ENCODE results near the gene SCARF2.
"Not testable (repeated sequence)": the region's sequence is repeated elsewhere in the genome, so short reads cannot be mapped to it uniquely, and the experiment has no call there.

SCARF2 gene

DNA sequence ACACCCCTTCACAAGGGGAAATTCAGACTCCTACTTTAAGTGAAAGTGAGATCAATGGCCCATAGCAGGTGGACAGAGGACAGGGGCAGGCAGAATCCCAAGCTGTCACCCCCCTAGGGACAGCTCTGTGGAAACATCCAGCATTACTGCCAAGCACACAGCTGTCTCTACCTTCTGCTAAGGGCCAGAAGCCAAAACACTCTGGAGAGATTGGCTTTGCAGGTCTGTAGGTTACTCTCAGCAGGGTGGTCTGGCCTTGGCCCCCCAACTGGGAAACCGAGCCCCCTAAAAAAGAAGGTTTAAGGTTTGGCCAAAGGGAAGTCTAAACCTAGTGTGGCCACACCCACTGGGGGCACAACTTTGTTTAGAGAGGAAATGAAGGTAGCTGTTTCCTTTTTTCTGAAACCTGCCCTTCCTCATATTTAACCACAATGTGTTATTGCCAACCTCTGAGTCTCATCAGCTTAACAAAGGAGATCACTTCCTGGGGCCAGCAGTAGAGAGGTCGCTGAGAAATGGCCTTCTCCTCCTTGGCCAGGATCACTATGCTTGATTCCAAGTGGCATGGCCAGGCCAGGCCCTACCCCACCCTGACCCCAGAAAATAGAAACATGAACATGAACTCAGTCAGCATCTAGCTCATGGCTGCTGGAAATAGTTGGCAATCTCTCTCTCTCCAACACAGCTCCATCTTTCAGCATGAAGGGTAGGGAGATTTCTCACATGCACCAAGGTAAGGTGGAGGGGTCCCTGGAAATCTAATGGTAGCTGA is 25.9 kb upstream of the SCARF2 start:
- FAIRE-seq: no peak

DNA sequence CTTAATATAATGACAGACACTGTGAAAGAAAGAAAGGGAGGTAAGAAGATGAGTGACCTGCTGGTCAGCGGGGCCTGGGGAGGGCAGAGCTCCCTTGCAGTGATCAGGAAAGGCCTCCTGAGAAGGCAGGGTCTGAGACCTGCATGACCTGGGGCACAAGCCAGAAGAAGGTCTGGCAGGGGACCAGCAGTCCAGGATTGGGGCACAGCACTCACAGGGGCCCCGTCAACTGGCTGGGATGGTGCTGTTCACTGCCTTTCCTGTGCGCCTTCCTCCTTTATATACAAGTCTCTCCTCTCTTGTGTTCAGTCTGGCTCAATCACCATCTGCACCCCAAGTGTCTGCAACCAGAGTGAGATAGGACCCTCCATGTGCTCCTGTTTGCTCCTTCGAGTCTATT is 22.2 kb upstream of the SCARF2 start:
- FAIRE-seq: no peak

DNA sequence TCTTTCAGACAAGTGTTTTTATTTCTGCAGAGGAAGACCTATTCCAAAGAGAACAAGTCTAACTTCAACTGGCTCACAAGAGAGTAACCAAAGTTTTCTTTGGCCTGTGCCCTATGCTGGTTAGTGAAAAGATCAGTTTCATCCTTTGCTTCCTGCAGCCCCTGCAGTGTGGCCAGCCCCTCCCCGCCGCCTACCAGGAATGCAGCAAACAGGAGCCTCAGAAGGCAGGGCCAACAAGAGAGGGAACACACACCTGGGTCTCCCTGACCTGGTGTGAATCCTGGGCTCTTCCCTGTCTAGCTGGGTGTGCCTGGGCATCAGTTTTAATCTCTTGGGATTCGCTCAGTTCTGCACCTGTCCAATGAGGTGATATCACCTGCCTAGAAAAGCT is 21.5 kb upstream of the SCARF2 start:
- FAIRE-seq: no peak

DNA sequence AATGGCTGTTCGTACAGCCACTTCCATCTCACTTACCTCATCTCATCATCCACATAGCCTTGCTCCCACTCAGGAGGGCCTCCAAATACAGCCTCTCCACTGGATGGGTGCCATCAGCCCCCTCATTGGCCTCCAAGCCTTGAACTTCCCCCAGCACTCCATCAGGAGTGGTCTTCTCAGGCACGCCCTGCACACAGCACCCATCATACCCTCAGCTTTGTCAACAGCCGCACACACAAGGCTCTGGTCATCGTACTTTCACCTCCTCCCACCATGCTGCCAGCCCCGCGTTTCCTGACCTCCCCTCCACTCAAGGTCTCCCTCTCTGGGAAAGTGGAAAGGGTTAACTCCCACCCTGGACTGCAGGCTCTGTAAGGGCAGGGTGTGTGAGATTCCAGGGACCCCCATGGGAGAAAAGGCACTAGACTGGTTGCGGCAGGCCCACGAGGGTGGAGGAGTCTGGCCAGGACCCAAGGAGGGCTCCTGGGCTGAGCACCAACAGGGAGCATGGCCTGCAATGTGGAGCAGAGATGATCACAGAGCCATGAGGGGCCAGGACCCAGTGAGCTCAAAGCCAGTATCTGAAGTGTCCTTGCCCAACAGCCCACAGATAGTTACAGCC is 21.0 kb upstream of the SCARF2 start:
- no peak for FAIRE-seq

DNA sequence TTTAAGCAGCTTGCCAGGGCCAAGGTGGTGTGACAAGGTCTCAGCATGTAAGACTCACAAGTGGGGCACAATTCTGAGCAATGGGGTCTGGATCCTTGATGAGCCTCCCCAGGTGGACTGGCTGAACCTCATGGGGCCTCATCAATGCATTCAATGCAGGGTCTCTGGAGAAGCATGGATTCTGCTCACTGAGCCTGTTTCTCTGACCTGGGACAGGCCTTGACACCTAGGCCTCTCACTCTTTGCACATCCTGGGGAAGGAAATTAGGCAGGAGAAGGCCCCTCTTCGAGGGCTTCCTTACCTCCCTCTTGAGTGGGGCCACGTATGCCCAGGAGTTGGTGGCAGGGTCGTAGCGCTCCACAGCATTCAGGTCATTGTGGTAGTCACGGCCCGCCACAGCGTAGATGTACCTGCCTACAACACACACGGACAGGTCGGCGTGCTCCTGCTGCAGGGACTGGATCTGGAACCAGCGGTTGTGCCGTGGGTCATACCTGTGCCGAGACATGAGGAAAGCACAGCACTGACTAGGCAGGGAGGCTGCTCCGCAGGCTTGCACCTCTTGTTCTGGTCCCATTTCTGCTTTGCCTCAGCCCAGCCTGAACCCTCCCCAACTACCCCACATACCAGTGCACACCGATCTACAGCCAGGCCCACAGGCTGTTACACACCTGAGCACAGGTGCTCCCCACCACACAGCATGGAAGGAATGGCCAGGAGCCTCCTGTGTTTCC is 20.0 kb upstream of the SCARF2 start:
- no peak for FAIRE-seq

DNA sequence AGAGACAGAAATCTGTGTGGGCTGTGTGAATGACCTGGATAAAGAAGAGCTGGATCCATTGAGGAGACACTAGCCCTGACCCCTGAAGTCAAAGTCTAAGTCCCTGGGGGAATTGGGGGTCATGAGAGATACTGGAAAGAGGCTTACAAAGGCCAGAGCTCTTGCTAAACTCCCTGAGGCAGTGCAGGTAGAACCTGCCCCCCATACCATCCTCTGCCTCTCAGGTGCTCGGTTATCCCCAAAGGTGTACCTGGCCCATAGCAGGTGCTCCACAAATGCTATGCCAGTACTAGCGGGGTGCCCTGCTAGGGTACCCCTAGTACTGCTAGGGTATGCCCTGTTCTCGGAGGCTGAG is 19.1 kb upstream of the SCARF2 start:
- FAIRE-seq: no peak

DNA sequence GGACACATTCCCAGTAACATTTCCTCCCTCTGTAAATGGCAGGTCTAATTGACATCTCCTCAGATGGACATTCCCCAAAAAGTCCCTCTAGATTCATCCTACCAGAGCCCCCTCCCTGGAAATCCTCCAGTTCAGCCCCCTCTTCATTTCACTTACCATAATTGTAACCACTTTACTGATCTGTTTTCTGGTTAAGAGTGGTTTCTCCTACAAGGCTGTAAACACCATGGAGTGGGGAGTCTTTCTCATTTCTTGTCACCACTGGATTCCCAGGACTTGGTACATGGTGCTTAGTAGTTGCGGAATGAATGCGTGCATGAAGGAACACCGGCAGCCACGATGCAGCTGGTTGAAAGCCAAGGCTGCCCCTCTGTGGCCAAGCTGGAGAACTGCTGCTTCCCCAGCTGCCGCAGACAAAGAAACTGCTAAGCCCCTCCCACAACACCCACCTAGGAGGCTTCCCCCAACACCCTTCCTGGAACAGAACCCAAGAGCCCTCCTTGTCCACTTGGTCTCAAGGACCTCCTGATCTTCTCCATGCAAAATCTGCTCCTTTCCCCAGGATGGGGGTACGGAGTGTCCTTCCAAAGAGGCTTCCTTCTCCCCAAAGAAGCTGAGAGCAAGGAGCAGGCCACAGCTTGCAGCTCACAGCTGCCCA is 18.6 kb upstream of the SCARF2 start:
- FAIRE-seq: no peak

DNA sequence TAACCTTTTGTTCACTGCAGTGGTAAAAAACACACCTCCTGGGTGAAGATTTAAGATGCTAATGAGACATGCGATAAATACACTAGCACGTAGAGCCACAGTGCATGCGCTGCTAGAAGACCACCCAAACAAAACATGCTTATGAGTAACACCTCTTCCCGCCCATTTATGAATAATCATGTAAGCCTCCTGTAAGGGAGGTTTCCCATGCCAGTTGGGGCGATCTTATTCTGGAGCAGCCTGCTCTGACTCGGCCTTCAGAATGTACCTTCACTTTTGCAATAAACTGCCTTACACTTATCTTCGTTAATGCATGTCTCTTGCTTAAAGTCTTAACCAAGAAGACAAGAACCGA is 18.1 kb upstream of the SCARF2 start:
- no peak for FAIRE-seq

DNA sequence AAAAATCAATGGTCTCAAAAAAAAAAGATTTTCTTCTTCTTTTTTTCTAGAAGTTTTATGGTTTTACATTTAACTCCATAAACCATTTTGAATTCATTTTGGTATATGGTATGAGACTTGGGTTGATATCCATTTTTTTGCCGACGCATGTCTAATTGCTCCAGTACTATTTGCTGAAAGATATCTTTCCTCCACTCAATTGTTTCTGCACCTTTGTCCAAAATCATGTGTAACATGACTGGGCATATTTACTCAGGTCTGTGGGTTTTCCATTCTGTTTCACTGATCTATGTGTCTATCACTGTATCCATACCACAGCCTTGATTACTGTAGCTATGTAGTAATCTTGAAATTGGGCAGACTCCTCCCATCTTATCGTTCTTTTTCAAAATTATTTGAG is 15.6 kb upstream of the SCARF2 start:
- no peak for FAIRE-seq

DNA sequence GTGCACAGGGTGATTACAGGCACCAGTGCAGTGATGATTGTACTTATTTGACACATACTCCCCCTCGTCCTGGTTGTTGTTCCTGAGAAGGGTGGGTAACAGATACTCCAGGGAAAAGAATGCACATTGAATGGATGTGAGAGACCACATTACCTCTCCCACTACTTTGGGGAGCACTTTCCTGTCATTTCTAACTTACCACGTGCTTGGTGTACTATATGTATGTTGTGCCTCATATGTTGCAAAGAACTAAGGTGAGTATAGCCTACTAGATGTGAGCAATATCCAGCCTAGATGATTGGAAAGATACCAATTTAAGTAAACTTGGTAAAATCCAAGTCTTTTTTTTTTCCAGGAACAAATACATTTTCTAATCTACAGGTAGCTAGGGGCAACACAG is 14.3 kb upstream of the SCARF2 start:
- no peak for FAIRE-seq

DNA sequence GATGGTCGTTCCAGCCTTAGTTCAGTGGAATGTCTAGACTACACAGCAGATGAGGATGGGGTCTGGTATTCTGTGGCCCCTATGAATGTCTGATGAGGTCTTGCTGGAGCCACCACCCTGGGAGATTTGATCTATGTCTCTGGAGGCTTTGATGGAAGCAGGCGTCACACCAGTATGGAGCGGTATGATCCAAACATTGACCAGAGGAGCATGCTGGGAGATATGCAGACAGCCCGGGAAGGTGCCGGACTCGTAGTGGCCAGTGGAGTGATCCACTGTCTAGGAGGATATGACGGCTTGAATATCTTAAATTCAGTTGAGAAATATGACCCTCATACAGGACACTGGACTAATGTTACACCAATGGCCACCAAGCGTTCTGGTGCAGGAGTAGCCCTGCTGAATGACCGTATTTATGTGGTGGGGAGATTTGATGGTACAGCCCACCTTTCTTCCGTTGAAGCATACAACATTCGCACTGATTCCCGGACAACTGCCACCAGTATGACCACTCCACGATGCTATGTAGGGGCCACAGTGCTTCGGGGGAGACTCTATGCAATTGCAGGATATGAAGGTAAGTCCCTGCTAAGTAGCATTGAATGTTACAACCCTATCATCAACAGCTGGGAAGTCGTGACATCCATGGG is 13.6 kb upstream of the SCARF2 start:
- FAIRE-seq: not testable (repeated sequence)

DNA sequence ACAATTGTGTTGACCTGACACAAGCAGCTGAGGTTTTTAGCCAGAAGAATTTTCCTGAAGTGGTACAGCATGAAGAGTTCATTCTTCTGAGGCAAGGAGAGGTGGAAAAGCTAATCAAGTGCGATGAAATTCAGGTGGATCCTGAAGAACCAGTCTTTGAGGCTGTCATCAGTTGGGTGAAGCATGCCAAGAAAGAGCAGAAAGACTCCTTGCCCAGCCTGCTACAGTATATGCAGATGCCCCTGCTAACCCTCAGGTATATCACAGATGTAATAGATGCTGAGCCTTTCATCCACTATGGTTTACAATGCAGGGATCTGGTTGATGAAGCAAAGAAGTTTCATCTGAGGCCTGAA is 12.9 kb upstream of the SCARF2 start:
- FAIRE-seq: no peak

DNA sequence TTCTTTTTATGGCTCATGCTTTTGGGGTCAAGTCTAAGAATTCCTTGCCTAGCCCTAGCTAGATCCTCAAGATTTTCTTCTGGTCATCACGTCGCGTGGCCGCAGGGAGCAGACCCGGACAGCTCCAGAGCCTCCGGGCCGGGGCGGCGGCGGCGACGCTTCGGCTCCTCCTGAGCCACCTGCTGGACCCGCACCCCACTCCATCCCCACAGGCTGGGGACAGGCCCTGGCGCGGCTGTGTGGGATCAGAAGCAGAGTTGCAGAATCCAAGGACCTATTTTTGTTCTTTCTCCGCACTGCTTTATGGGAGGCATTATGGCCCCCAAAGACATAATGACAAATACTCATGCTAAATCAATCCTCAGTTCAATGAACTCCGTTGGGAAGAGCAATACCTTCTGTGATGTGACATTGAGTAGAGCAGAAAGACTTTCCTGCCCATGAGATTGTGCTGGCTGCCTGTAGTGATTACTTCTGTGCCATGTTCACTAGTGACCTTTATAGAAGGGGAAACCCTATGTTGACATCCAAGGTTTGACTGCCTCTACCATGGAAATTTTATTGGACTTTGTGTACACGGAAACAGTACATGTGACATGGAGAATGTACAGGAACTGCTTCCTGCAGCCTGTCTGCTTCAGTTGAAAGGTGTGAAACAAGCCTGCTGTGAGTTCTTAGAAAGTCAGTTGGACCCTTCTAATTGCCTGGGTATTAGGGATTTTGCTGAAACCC is 12.4 kb upstream of the SCARF2 start:
- no peak for FAIRE-seq

DNA sequence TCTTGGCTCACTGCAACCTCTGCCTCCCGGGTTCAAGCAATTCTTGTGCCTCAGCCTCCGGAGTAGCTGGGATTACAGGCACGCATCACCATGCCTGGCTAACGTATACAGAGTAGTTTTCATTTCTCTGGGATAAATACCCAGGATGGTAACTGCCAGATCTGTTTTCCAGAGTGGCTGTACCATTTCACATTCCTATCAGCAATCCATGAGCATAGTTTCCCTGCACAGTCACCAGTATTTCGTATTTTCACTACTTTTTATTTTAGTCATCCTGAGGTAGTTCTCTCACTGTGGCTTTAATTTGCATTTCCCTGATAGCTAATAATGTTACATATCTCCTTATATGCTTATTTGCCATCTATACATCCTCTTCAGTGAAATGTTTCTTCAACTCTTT is 11.0 kb upstream of the SCARF2 start:
- FAIRE-seq: no peak

DNA sequence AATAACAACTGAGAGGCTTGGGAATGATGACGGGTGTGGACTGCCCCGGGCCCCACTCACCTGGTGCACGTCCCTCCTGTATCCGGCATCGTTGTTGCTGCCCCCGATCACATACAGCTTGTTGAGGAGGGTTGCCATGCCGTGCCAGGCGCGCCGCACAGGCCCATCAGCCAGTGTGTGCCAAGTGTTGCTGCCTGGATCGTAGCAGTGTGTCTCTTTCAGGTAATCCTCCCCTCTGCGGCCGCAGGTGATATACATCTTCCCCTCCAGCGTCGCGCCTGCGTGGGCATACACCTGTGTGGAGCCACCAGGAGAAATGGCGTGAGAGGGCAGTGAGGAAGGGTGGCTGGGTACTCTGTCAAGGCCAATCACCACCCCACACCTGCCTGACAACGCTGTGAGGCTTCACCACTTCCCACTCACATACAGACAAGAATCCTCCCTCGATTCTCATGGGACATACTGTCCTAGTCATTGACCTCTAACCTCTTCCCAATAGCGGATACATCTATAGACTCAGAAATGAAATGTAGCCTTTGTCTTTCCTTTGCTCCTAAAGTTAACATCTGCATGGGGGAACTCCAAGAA is 8.9 kb upstream of the SCARF2 start:
- FAIRE-seq: no peak

DNA sequence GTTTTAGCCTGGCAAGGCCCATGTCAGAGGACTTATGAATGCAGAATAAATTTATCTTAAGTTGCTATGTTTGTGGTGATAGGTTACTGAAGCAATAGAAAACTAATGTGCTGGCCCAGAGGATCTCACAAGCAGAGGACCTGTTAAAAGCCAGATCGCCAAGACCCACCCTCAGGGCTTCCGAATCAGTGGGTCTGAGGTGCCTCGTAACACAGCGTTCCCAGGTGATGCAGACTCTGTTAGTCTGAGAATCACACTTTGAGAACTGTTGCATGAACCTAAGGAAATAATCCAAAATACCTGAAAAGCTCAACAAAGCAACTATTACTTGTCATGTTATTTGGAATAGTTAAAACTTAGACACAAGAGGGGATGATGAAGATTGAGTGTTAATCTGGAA is 6.7 kb upstream of the SCARF2 start:
- FAIRE-seq: no peak

DNA sequence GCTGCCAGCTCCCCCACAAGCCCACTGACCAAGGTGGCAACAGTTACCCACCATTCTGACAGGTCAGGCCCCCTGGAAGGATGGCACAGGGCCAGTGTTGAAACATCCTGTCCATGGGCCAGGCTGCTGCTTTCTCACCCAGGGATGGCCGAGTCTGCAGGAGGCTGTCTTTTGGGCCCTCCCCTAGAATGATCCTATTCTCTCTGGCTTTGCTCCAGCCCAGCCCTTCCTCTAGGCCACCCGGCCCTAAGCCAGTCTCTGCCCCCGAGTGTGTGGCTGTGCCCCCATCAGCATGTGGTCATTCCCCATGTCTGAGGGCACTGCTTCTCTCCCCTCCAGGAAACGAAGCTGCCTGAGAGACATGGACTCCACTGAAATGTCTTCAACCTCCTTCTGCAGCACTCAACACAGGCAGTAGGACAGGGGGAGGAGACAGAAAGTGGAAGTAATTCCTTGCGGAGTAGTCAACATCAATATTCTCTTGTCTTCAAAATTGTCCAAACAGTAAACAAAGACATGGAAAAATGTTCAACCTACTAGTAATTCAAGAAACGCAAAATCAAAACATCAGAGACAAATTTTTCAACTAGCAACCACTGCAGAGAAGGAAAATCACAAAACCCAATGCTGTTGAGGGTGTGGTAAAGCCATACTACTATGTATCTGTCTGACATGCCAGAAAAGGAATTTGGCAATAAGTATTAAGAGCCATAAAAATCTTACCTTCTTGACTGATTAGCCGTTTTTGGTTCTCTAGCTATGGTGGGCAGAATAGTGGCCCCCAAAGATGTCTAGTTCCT is 5.1 kb upstream of the SCARF2 start:
- FAIRE-seq: no peak

DNA sequence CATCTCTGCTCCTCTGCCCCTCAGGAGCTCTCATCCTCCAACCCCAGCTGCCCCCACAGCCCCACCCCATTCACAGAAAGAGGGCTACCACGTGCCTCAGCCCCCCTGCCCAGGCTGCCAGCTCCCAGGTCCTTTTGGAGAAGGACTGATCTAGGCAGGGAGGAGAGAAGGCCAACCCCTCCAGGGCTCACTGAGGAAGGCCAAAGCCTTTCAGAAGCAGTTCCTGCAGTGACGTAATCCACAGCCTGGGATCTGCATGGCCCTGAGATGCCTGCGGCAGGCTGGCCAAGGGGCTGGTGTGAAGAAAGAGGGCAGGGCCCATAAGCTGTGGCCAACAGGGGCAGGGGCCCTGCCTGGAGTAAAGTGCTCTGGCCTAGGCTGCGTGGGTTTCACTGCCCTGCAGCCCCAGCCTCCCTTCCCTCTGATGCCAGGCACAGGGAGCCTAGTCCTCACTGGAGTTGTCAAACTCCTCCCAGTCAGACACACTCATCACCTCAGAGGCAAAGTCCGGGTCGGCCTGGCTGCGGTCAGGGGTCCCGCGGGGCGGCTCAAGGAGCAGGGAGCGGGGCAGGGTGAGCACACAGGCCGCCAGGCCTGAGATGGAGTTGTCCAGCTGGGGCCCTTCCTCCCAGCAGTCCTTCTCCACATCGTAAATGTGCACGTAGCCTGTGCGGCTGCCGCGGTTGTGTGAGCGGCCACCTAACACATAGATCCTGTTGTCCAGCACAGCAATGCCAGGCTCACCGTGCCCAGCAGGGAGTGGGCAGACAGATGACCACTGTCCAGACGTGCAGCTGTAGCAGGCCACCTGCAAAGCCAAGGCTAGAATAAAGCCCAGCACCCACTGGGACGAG is 4.2 kb upstream of the SCARF2 start:
- no peak for FAIRE-seq

DNA sequence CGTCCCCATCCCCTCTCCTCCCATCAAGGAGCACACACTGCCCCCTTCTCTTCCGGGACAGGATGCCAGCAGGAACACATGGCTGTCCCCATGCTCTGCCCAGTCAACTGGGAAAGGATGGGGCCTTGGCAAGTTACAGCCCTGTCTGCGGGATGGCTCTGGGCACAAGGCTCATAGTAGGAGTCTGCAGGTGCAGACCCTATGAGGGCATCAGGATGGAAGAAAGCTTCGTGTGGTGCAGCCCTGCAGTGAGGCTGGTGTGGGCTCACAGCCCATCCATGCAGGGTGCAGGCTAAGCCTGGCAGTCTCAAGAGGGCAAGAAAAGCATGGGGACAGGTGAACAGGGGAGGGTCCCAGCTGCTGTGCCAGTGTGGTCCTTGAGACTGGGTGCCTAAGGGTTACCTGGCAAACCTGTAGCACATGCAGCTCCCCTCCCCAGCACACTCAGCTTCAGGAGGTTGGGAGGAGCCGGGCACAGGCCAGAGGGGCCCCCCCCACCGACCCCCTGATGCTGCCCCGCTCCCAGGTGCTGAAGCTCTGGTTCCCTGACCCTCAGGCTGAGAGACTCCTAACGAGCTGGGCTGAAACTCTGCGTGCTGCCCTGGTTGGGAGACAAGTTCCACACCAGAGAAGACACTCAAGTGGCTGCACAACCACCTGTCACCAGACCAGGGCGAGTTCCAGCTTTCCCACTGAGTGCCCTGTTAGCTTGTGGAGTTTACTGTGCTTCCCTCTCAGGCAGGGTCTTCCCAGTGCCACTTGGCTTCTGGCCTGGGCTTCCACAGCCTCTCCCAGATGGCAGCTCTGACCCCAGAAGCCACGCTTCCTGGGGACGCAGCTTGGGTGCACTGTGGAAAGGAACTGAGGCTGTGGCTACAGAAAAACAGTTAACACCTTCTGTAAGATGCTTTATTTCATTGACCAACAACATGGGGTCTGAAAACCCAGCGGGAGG is 3.3 kb upstream of the SCARF2 start:
- no peak for FAIRE-seq
